Stimulated activated CD4-positive, alpha-beta T cell treated with anti-CD3 and anti-CD28 coated beads, TNF-alpha, amount 100 ng/mL, for 1 hour (primary cell): ENCODE measurements around the gene SLC12A1.
A peak's percentile ranks its signal among the peaks of the same experiment; 100 is the strongest.

Experiments
- DNase-seq, 3 donors: peaks; one replicate each; pipeline ENCODE4 v3.0.0-alpha.2; 2020; ENCODE audit warnings: low read depth in 3 of 3, low spot score in 1 of 3

SLC12A1 gene

GRCh38 chr15:48345516-48345915 lies 139.4 kb downstream of the SLC12A1 start:
- DNase-seq: no peak

GRCh38 chr15:48352474-48353072 lies 146.5 kb downstream of the SLC12A1 start:
- DNase-seq: peak in 2 of 3 donors; percentile 10 to 12
